Measurements from ENCODE around the gene OAF.

DNA sequence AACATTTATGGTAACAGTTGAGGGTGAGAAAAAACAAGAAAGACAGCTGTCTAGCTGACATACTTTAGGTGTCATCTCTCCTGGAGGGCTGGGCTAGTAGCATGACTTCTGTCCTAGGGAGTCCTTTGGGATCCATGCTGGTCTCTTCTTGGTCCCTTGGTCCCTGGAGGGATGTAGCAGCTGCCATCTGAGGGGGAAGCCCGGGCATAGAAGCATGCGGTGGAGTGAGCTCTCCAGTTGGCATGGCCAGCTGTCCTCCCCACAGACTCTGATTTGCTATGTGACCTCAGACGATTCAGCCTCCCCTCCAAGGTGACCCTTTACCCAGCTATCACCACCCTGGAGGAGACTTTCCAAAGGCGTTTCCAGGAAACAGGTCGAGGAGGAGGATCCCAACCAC, 57.9 kb downstream of the OAF start:
- TF ChIP-seq, protein P1, sequence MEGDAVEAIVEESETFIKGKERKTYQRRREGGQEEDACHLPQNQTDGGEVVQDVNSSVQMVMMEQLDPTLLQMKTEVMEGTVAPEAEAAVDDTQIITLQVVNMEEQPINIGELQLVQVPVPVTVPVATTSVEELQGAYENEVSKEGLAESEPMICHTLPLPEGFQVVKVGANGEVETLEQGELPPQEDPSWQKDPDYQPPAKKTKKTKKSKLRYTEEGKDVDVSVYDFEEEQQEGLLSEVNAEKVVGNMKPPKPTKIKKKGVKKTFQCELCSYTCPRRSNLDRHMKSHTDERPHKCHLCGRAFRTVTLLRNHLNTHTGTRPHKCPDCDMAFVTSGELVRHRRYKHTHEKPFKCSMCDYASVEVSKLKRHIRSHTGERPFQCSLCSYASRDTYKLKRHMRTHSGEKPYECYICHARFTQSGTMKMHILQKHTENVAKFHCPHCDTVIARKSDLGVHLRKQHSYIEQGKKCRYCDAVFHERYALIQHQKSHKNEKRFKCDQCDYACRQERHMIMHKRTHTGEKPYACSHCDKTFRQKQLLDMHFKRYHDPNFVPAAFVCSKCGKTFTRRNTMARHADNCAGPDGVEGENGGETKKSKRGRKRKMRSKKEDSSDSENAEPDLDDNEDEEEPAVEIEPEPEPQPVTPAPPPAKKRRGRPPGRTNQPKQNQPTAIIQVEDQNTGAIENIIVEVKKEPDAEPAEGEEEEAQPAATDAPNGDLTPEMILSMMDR (IDR thresholded peaks at IDR 0.05): no peak
- no peak for TF ChIP-seq HDAC2 (IDR thresholded peaks at IDR 0.05)
- TF ChIP-seq EP300 (IDR thresholded peaks at IDR 0.05): no peak

Measured in A549 (cell line).